ENCODE data around the gene AURKA.

The AURKA gene

GRCh38 chr20:56358600-56359211 is 33.3 kb downstream of the AURKA start, which contains the start of gene FAM210B:
Gene FAM210B, plus strand, starts transcription at chr20:56358974. Its CDS starts 32 bp downstream, at chr20:56359006.
- H3K79me2 ChIP-seq (ENCODE audit: insufficient read depth, low read length): no peaks in the 10 kb centered on the region
- no peaks in the 10 kb centered on the region for H3K4me1 ChIP-seq (ENCODE audit: insufficient read depth, low read length, poor library complexity, severe bottlenecking)
- no peaks in the 10 kb centered on the region for H4K20me1 ChIP-seq (ENCODE audit: insufficient read depth, low read length, poor library complexity, severe bottlenecking)
- peak within 1 kb of the TSS; percentile 84 for H2AFZ ChIP-seq (ENCODE audit: low read length)
- no peaks in the 10 kb centered on the region for H3F3A ChIP-seq (ENCODE audit: low read depth)
- no peaks in the 10 kb centered on the region for H3K9me3 ChIP-seq (ENCODE audit: insufficient read depth, low read depth, low read length)
- H3K27me3 ChIP-seq (ENCODE audit: insufficient read depth, low read length, poor library complexity, severe bottlenecking): no peaks in the 10 kb centered on the region
- H3K9me2 ChIP-seq (replicated peaks; ENCODE audit: low read depth, low read length): no peaks in the 10 kb centered on the region
- H3K36me3 ChIP-seq (ENCODE audit: insufficient read depth, low read length): no peaks in the 10 kb centered on the region
- peak within 1 kb of the TSS; percentile 78 for H3K4me3 ChIP-seq (ENCODE audit: low read length, poor library complexity, severe bottlenecking)
- H3K9ac ChIP-seq (ENCODE audit: low read depth, low read length, poor library complexity, severe bottlenecking): peak within 1 kb of the TSS; percentile 50
- H3K4me2 ChIP-seq (ENCODE audit: low read depth, low read length, poor library complexity, severe bottlenecking): peak within 1 kb of the TSS; percentile 79
- TF ChIP-seq EZH2phosphoT487 (IDR thresholded peaks at IDR 0.05; ENCODE audit: borderline replicate concordance): no peak
- no peak for TF ChIP-seq CTCF (conservative IDR thresholded peaks at IDR 0.05; ENCODE audit: low read length)

GRCh38 chr20:56358070-56358469 is 33.9 kb downstream of the AURKA start:
- H3K27me3 ChIP-seq (ENCODE audit: insufficient read depth, low read length, poor library complexity, severe bottlenecking): no peaks in the 10 kb centered on the region
- no peaks in the 10 kb centered on the region for H3K36me3 ChIP-seq (ENCODE audit: insufficient read depth, low read length)
- H3K4me2 ChIP-seq (ENCODE audit: low read depth, low read length, poor library complexity, severe bottlenecking): peak overlapping the region; percentile 79
- H3K79me2 ChIP-seq (ENCODE audit: insufficient read depth, low read length): no peaks in the 10 kb centered on the region
- no peaks in the 10 kb centered on the region for H3K9me2 ChIP-seq (replicated peaks; ENCODE audit: low read depth, low read length)
- no peaks in the 10 kb centered on the region for H3K9me3 ChIP-seq (ENCODE audit: insufficient read depth, low read depth, low read length)
- no peak overlapping the region for H3K9ac ChIP-seq (ENCODE audit: low read depth, low read length, poor library complexity, severe bottlenecking)
- TF ChIP-seq EZH2phosphoT487 (IDR thresholded peaks at IDR 0.05; ENCODE audit: borderline replicate concordance) (no peak), CTCF (conservative IDR thresholded peaks at IDR 0.05; ENCODE audit: low read length) (no peak)
- peak overlapping the region; percentile 71 for H3K4me3 ChIP-seq (ENCODE audit: low read length, poor library complexity, severe bottlenecking)
- H3F3A ChIP-seq (ENCODE audit: low read depth): no peaks in the 10 kb centered on the region
- no peaks in the 10 kb centered on the region for H4K20me1 ChIP-seq (ENCODE audit: insufficient read depth, low read length, poor library complexity, severe bottlenecking)
- peak overlapping the region; percentile 53 for H2AFZ ChIP-seq (ENCODE audit: low read length)
- no peaks in the 10 kb centered on the region for H3K4me1 ChIP-seq (ENCODE audit: insufficient read depth, low read length, poor library complexity, severe bottlenecking)

GRCh38 chr20:56353356-56353755 is 38.7 kb downstream of the AURKA start:
- H3K9me2 ChIP-seq (replicated peaks; ENCODE audit: low read depth, low read length): no peaks in the 10 kb centered on the region
- no peak overlapping the region for H3K4me3 ChIP-seq (ENCODE audit: low read length, poor library complexity, severe bottlenecking)
- no peaks in the 10 kb centered on the region for H3K4me1 ChIP-seq (ENCODE audit: insufficient read depth, low read length, poor library complexity, severe bottlenecking)
- no peaks in the 10 kb centered on the region for H3K36me3 ChIP-seq (ENCODE audit: insufficient read depth, low read length)
- TF ChIP-seq EZH2phosphoT487 (IDR thresholded peaks at IDR 0.05; ENCODE audit: borderline replicate concordance): no peak
- no peak for TF ChIP-seq CTCF (conservative IDR thresholded peaks at IDR 0.05; ENCODE audit: low read length)
- H2AFZ ChIP-seq (ENCODE audit: low read length): no peak overlapping the region
- H3K9ac ChIP-seq (ENCODE audit: low read depth, low read length, poor library complexity, severe bottlenecking): no peak overlapping the region
- H3K4me2 ChIP-seq (ENCODE audit: low read depth, low read length, poor library complexity, severe bottlenecking): no peak overlapping the region
- H3K27me3 ChIP-seq (ENCODE audit: insufficient read depth, low read length, poor library complexity, severe bottlenecking): no peaks in the 10 kb centered on the region
- no peaks in the 10 kb centered on the region for H3F3A ChIP-seq (ENCODE audit: low read depth)
- H4K20me1 ChIP-seq (ENCODE audit: insufficient read depth, low read length, poor library complexity, severe bottlenecking): no peaks in the 10 kb centered on the region
- H3K9me3 ChIP-seq (ENCODE audit: insufficient read depth, low read depth, low read length): no peaks in the 10 kb centered on the region
- no peaks in the 10 kb centered on the region for H3K79me2 ChIP-seq (ENCODE audit: insufficient read depth, low read length)

Measured in Loucy (cell line).